Kidney (tissue), 14 donors: ENCODE data around the gene KLK6. TPM values are rescaled to one million over a fixed set of nuclear protein-coding genes. Genes with fewer than 3 reads are reported as not detected.

Experiments used
- DNase-seq, 5 donors: peaks; one replicate each; pipeline ENCODE4 v3.0.0-alpha.2; 2013 to 2020
- FAIRE-seq: peaks from 2 replicates; lab custom pipeline; 2012; peaks lifted over from hg19 to GRCh38; lab: Jason Lieb, UNC
- H3K27ac ChIP-seq, 2 donors: one replicate each; pipeline ENCODE4 v1.7.0; 2013; ENCODE audit warnings: low read depth in 2 of 2, low read length in 2 of 2, inconsistent platforms in 1 of 2
- H3K27me3 ChIP-seq: one replicate; pipeline ENCODE4 v1.7.1; 2013; ENCODE audit warnings: low read length, inconsistent platforms; ENCODE audit not compliant: control insufficient read depth, insufficient read depth
- H3K36me3 ChIP-seq, 3 donors: one replicate each; pipeline versions ENCODE4 v1.7.0 to v1.7.1; 2013; ENCODE audit warnings: low read length in 3 of 3, control low read depth in 1 of 3, inconsistent platforms in 1 of 3; ENCODE audit not compliant: insufficient read depth in 3 of 3, control insufficient read depth in 2 of 3
- H3K4me1 ChIP-seq, 3 donors: one replicate each; pipeline versions ENCODE4 v1.7.0 to v1.7.1; 2013; ENCODE audit warnings: low read length in 3 of 3, inconsistent platforms in 1 of 3, low read depth in 1 of 3; ENCODE audit not compliant: control insufficient read depth in 2 of 3, insufficient read depth in 2 of 3
- H3K4me3 ChIP-seq, 3 donors: one replicate each; pipeline versions ENCODE4 v1.7.0 to v1.8.1; 2013; ENCODE audit warnings: low read length in 3 of 3, control low read depth in 1 of 3, inconsistent platforms in 1 of 3
- H3K9ac ChIP-seq, 3 donors: one replicate each; pipeline versions ENCODE4 v1.7.0 to v1.7.1; 2013; ENCODE audit warnings: low read length in 3 of 3, control low read depth in 1 of 3, inconsistent platforms in 1 of 3
- H3K9me3 ChIP-seq, 3 donors: one replicate each; pipeline versions ENCODE4 v1.7.0 to v1.7.1; 2013; ENCODE audit warnings: low read length in 3 of 3, control low read depth in 1 of 3, inconsistent platforms in 1 of 3; ENCODE audit not compliant: control insufficient read depth in 2 of 3, insufficient read depth in 1 of 3
- intact Hi-C: fragments of 100-400 bp; cut with DNase I; formaldehyde crosslinking; loops from one replicate; pipeline ENCODE4 v1.11.1; 2022
- polyA plus RNA-seq: library from polyadenylated mRNA; stranded (reverse); fragments of 350-450 nt; fragmentation: Illumina TruSeq; extraction: RNeasy Lipid Tissue Mini Kit (QIAGEN cat#74804); gene quantifications from one replicate; pipeline ENCODE4 v1.2.3, GENCODE V29; 2014; ENCODE audit warnings: low read depth, low replicate concordance; ENCODE audit not compliant: insufficient read depth
- total RNA-seq: library from RNA; stranded (reverse); fragmentation: NEBNext Ultra II Directional; extraction: Animal tissue kit (Norgen Biotek cat#: 25700); gene quantifications from one replicate; pipeline ENCODE4 v1.2.1, GENCODE V29; 2021
- TF ChIP-seq, protein P1 (sequence below): IDR thresholded peaks from 3 replicates; pipeline ENCODE4 v1.5.1; 2012; ENCODE audit warnings: mild to moderate bottlenecking, moderate library complexity, borderline replicate concordance; ENCODE audit not compliant: insufficient read depth; ENCODE audit errors: extremely low read depth
- donor health status: control.
- donor health status: control.
- donor health status: control.
- donor health status: control.
- donor health status: control.
- donor health status: DM: yes; HTN: yes; CAD: no.
- donor health status: Normal renal cell carcinoma (clear cell type).

The KLK6 gene
- total and polyA plus RNA-seq, 2 donors from 2014 or later, result 15.0 to 30.3 TPM

GRCh38 chr19:50921426-50922316 is 47.7 kb downstream of the KLK6 start:
- FAIRE-seq, result no peak
- intact Hi-C loops, result no loop called here

DNA sequence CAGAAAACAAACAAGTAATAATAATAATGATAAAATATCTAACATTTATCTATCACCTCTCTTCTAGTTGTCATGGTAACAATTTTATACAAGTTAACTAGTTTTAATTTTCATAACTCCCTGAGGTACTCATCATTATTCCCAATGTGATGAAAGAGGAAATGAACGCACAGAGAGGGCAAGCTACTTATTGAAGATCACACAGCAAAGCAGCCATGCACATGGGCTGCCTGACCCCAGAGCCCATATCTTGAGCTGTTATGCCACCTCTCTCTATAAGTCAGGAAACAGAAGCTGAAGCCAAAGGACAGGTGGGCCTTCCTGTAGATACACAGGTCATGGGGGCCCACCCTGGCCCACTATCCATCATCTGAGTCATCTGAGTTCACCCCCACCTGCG is 53.3 kb downstream of the KLK6 start:
- peaks cover 14% of the 10 kb centered on the region for H3K27me3 ChIP-seq
- no peaks in the 10 kb centered on the region for H3K4me1 ChIP-seq
- no peak overlapping the region for H3K4me3 ChIP-seq
- H3K9ac ChIP-seq, result no peak overlapping the region
- no peak for FAIRE-seq
- H3K9me3 ChIP-seq, result no peaks in the 10 kb centered on the region
- no peak overlapping the region for H3K27ac ChIP-seq
- no peaks in the 10 kb centered on the region for H3K36me3 ChIP-seq
- intact Hi-C loops, result no loop called here
- TF ChIP-seq, protein P1, sequence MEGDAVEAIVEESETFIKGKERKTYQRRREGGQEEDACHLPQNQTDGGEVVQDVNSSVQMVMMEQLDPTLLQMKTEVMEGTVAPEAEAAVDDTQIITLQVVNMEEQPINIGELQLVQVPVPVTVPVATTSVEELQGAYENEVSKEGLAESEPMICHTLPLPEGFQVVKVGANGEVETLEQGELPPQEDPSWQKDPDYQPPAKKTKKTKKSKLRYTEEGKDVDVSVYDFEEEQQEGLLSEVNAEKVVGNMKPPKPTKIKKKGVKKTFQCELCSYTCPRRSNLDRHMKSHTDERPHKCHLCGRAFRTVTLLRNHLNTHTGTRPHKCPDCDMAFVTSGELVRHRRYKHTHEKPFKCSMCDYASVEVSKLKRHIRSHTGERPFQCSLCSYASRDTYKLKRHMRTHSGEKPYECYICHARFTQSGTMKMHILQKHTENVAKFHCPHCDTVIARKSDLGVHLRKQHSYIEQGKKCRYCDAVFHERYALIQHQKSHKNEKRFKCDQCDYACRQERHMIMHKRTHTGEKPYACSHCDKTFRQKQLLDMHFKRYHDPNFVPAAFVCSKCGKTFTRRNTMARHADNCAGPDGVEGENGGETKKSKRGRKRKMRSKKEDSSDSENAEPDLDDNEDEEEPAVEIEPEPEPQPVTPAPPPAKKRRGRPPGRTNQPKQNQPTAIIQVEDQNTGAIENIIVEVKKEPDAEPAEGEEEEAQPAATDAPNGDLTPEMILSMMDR, result no peak
- no peak for DNase-seq

More at GRCh38 chr19:50921426-50922316, 47.7 kb downstream of the KLK6 start:
- Histone ChIP-seq H3K36me3 (no peaks in the 10 kb centered on the region), H3K9me3 (no peaks in the 10 kb centered on the region), H3K4me1 (no peaks in the 10 kb centered on the region), H3K27ac (no peak overlapping the region), H3K4me3 (peak overlapping the region in 1 of 3 donors; percentile 4), H3K9ac (no peak overlapping the region), H3K27me3 (peaks cover 3% of the 10 kb centered on the region)
- TF ChIP-seq, protein P1, result no peak
- DNase-seq, result peak in 1 of 5 donors; percentile 25

DNA sequence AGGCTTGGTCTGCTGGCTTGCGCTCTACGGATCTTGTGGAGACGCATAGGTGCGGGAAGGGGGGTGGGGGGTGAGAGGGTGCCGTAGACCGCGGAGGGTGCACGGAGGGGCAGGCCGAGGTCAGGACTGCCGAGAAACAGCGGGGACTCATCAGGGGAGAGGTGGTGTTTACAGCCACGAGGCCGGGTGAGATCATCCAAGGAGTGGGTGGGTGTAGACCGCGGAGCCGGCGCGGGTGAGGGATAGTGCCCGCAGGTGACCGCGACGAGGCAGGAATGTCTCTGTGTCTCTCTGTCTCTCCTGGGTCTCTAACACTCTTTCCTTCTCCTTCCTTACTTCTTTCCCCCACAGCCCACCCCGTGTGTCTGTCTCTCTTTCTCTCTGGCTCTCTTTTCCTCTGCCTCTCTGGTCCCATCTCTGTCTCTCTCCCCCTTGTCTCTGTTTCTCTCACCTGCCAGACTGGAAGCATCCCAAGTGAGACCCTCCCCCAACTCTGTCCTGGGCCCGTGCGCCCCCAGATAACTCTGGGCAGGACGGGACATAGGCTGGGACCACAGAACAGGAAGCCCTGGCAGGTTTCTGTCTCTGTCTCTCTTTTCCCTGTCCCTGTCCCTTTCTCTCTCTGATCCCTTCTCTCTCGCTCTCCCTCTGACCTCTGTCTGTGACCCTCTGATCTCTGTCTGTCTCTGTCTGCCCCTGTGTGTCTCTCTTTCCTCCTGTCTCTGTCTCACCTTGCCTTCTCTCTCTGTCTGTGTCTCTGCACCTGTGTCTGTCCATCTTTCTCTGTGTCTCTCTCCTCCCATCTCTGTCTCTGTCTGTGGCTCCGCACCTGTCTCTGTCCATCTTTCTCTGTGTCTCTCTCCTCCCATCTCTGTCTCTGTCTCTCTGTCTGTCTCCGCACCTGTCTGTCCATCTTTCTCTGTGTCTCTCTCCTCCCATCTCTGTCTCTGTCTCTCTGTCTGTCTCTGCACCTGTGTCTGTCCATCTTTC is 56.4 kb downstream of the KLK6 start:
- no peak overlapping the region for H3K9ac ChIP-seq
- intact Hi-C loops, result no loop called here
- TF ChIP-seq, protein P1, result no peak
- FAIRE-seq (no peak), DNase-seq (no peak)
- H3K27me3 ChIP-seq, result peaks cover 23% of the 10 kb centered on the region
- H3K36me3 ChIP-seq, result no peaks in the 10 kb centered on the region
- H3K4me1 ChIP-seq, result no peaks in the 10 kb centered on the region
- no peaks in the 10 kb centered on the region for H3K9me3 ChIP-seq
- no peak overlapping the region for H3K4me3 ChIP-seq
- no peak overlapping the region for H3K27ac ChIP-seq
